Brain microvascular endothelial cell (primary cell): ENCODE measurements around the gene WWOX.

Source experiments
- DNase-seq: peaks from one replicate; pipeline ENCODE4 v3.0.0-alpha.2; 2020
- H3K27ac ChIP-seq: fragments of 250-450 bp; sonication (Bioruptor Pico); 2 replicates; pipeline ENCODE4 v1.5.1; 2020; ENCODE audit warnings: mild to moderate bottlenecking, moderate library complexity
- H3K27me3 ChIP-seq: fragments of 250-450 bp; sonication (Bioruptor Pico); replicated peaks from 2 replicates; pipeline ENCODE4 v1.5.1; 2020; ENCODE audit warnings: mild to moderate bottlenecking
- H3K36me3 ChIP-seq: fragments of 250-450 bp; sonication (Bioruptor Pico); replicated peaks from 2 replicates; pipeline ENCODE4 v1.5.1; 2020; ENCODE audit warnings: mild to moderate bottlenecking
- H3K4me3 ChIP-seq: 2 replicates; pipeline ENCODE4 v1.5.1; 2011; ENCODE audit warnings: low read depth, mild to moderate bottlenecking, control low read depth, low read length, moderate library complexity
- in situ Hi-C: cut with HindIII; loops from 2 replicates; pipeline ENCODE4 v1.10.0; 2017; ENCODE audit warnings: low sequenced_read_pairs, low pct_ligation_motif_present
- TF ChIP-seq, protein P1 (sequence below): IDR thresholded peaks from 2 replicates; pipeline ENCODE4 v1.5.1; 2011; ENCODE audit warnings: low read depth, mild to moderate bottlenecking, moderate library complexity, low read length, control low read depth, inconsistent platforms; ENCODE audit errors: missing control alignments

Gene WWOX

DNA sequence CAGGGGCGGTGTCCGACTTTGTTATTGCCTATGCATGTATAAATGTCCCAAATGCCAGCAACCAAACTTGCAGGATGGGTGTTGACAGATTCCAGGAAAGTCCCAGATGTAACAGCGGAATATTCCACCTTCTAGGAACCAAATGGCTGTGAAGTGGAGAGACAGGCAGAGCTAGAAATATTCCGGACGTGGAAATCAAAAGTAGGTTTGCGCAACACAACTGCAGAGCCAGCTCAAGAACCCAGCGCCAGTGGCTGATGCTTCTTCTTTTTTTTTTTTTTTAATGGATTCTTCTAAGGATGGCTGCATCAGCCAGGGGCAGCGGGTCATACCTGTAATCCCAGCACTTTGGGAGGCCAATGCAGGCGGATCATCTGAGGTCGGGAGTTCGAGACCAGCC, 899.4 kb downstream of the WWOX start:
- TF ChIP-seq, protein P1, sequence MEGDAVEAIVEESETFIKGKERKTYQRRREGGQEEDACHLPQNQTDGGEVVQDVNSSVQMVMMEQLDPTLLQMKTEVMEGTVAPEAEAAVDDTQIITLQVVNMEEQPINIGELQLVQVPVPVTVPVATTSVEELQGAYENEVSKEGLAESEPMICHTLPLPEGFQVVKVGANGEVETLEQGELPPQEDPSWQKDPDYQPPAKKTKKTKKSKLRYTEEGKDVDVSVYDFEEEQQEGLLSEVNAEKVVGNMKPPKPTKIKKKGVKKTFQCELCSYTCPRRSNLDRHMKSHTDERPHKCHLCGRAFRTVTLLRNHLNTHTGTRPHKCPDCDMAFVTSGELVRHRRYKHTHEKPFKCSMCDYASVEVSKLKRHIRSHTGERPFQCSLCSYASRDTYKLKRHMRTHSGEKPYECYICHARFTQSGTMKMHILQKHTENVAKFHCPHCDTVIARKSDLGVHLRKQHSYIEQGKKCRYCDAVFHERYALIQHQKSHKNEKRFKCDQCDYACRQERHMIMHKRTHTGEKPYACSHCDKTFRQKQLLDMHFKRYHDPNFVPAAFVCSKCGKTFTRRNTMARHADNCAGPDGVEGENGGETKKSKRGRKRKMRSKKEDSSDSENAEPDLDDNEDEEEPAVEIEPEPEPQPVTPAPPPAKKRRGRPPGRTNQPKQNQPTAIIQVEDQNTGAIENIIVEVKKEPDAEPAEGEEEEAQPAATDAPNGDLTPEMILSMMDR = no peak
- in situ Hi-C loops = no loop called here
- Histone ChIP-seq H3K27me3 (no peaks in the 10 kb centered on the region), H3K4me3 (no peak overlapping the region), H3K27ac (no peak overlapping the region), H3K36me3 (no peaks in the 10 kb centered on the region)
- DNase-seq = no peak

DNA sequence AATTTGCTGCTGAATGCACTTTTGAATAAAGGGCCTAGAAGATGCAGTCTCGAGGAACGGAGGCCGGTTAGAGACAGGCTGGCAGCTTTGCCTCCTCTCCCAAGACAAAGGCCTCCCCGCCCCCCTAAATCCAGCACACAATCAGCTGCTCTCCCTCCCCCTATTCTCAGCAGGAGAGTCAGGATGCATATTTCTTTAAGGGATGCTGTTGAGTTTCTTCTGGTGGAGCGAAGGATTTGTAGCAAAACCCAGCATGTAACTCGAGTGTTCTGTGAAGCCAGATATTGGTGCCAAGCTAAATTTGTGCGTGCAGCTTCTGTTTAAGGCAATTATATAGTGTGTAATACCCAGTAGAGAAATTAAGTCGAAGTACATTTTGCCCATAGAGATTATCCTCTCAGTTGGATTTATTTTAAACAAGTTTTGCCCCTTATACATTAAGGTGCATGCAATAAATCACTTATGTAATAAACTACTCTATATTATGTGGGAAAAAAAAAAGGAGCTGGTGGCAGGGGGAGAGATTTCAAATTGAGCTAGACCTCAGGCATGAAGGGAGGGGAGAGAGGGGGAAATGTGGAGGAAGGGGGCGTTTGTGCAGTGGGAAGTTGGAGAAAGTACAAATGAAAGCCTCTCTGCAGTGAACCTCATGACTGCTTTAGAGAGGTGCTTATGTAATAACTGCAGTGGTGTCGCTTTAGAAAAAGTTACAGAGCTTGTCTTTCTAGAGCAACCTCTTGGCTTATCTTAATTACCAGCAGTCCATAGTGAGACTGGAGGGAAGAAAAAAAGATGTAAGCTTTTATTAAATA, 901.9 kb downstream of the WWOX start:
- TF ChIP-seq, protein P1 = no peak
- in situ Hi-C loops = no loop called here

DNA sequence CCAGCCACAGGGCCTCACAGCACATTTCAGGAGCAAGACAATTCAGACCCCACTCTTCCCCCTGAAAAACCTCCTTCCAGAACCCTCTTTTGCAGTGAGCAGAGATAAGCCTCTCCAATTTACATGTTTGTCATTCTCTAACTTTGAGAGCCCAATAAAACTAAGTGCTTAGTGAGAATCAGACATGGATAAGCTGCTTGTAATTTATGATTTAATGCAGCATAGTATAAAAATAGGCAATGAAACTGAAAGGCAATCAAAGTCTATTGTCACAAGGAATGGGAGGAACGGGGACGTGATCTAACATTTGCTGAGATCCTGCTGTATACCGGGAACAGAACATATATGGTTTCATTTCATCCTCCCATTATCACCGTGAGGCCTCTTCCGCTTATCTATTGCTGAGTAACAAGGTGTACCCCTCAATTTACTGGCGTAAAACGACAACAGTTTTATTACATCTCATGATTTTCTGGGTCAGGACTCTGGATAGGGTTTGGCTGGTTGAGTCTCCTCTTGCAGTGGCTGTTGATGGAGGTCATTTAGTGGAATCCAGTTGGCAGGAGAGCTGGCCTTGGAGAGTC, 903.7 kb downstream of the WWOX start:
- no peak overlapping the region for H3K27ac ChIP-seq
- no peaks in the 10 kb centered on the region for H3K36me3 ChIP-seq
- TF ChIP-seq, protein P1 = no peak
- H3K4me3 ChIP-seq = no peak overlapping the region
- in situ Hi-C loops = no loop called here
- no peaks in the 10 kb centered on the region for H3K27me3 ChIP-seq
- DNase-seq = no peak

More for the DNA sequence above, 901.9 kb downstream of the WWOX start:
- H3K4me3 ChIP-seq = no peak overlapping the region
- H3K27ac ChIP-seq = no peak overlapping the region
- H3K27me3 ChIP-seq = no peaks in the 10 kb centered on the region
- H3K36me3 ChIP-seq = no peaks in the 10 kb centered on the region
- no peak for DNase-seq

DNA sequence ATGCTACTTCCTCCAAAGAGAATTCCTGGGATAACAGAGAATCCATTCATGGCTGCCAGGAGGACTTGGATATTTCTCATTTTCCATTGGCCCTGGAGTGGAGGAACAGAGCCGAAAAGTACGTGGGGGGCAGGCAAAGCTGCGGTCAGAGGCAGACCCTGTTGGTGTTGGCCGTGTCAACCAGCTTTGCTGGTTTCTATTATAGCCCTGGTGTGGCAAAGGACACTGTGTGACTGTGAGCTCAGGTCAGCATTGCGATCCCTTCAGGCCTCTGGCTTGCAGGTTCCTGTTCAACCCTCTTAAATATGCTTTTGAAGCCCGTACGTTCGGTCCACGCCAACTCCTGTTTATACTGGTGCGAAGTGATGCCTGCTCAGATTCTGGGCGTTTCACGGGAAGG, 904.9 kb downstream of the WWOX start:
- in situ Hi-C loops = no loop called here
- no peaks in the 10 kb centered on the region for H3K27me3 ChIP-seq
- H3K27ac ChIP-seq = no peak overlapping the region

DNA sequence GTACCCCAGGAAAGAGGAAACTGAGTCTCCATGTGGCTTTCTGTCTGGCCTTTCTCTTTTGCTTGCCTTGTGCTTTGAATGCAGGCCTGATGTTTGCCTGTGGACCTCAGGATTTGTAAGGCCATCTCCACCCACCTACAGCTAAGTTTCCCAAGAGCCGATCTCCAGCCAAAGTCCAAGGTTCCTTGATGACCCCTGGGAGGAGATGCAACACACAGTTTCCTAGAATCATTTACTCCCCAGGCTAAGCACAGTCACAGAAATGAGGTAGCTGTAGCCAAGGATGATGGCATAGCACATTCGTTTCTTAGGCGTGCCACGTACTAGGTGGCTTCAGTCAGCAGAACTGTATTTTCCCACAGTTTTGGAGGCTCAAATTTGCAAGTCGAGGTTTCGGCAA, 905.6 kb downstream of the WWOX start:
- Histone ChIP-seq H3K4me3 (no peak overlapping the region), H3K27ac (no peak overlapping the region), H3K36me3 (no peaks in the 10 kb centered on the region), H3K27me3 (no peaks in the 10 kb centered on the region)
- DNase-seq = no peak
- TF ChIP-seq, protein P1 = no peak
- in situ Hi-C loops = no loop called here

More for the DNA sequence above, 904.9 kb downstream of the WWOX start:
- TF ChIP-seq, protein P1 = no peak
- DNase-seq = no peak
- Histone ChIP-seq H3K4me3 (no peak overlapping the region), H3K36me3 (no peaks in the 10 kb centered on the region)

DNA sequence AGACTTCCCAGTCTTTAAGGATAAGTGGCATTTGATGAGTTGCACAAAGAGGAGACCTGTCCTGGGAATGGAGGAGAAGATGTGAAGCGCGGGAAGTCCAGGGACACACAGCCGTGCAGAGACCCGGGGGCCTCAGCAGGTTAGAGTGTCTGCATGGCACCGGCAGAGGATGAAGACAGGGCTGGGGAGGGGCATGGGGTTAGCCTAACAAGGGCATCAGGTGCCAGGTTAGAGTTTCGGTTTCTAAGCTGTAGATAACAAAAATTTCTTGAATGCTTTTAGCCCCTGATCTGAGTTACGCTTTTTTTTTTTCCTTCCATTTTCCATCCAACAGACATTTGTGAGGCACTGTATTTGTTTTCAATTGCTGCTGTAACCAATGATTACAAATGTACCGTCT, 906.8 kb downstream of the WWOX start:
- TF ChIP-seq, protein P1 = no peak
- no peaks in the 10 kb centered on the region for H3K36me3 ChIP-seq
- H3K27ac ChIP-seq = no peak overlapping the region
- DNase-seq = no peak
- in situ Hi-C loops = no loop called here
- H3K4me3 ChIP-seq = no peak overlapping the region
- no peaks in the 10 kb centered on the region for H3K27me3 ChIP-seq
